MG63 (cell line): ENCODE data around the gene CH25H. TPM values are rescaled to one million over a fixed set of nuclear protein-coding genes. Genes with fewer than 3 reads are reported as not detected.

Experiments
- total RNA-seq: library from RNA; depleted of rRNA; stranded (reverse); fragments of >200 nt; shearing (Covaris generic); gene quantifications from 2 replicates; pipeline ENCODE4 v1.2.3, GENCODE V29; 2014; ENCODE audit warnings: low replicate concordance; rRNA removed

CH25H gene
- total RNA-seq, 1 experiment from 2014 or later: 0.63 TPM

Other genes with a start within 250 kb of the CH25H start
- gene FAS, start 216.5 kb downstream of the CH25H start, total RNA-seq: 12.5 and 13.9 TPM in 2 replicates
- gene LIPA, start 44.5 kb upstream of the CH25H start, total RNA-seq: 37.5 and 45.9 TPM in 2 replicates
- 14.3 and 18.7 TPM in 2 replicates for gene IFIT2, start 94.7 kb upstream of the CH25H start, total RNA-seq
- gene IFIT3, start 120.7 kb upstream of the CH25H start, total RNA-seq: 32.0 and 47.1 TPM in 2 replicates
- not detected in 2 replicates for gene IFIT1B, start 170.7 kb upstream of the CH25H start, total RNA-seq
- 40.8 and 44.7 TPM in 2 replicates for gene IFIT1, start 185.3 kb upstream of the CH25H start, total RNA-seq
- 15.2 and 18.9 TPM in 2 replicates for gene IFIT5, start 207.3 kb upstream of the CH25H start, total RNA-seq